H9 (cell line): ENCODE results near the gene FHOD1. TPM values are rescaled to one million over a fixed set of nuclear protein-coding genes. Genes with fewer than 3 reads are reported as not detected.

ENCODE experiments used
- DNase-seq: peaks from one replicate; pipeline ENCODE4 v3.0.0-alpha.2; 2017
- H2AFZ ChIP-seq: one replicate; pipeline ENCODE4 v1.6.1; 2013; ENCODE audit warnings: mild to moderate bottlenecking, low read length, control low read depth, moderate library complexity
- H2AK5ac ChIP-seq: 2 replicates; pipeline ENCODE4 v1.6.1; 2013; ENCODE audit warnings: low read length, control low read depth, mixed read lengths; ENCODE audit not compliant: insufficient read length
- H2BK120ac ChIP-seq: one replicate; pipeline ENCODE4 v1.6.1; 2013; ENCODE audit warnings: low read depth, mild to moderate bottlenecking, low read length, control low read depth, inconsistent platforms; ENCODE audit not compliant: poor library complexity, severe bottlenecking
- H2BK12ac ChIP-seq: 2 replicates; pipeline ENCODE4 v1.6.1; 2013; ENCODE audit warnings: low read length, control low read depth, mixed read lengths, low read depth; ENCODE audit not compliant: insufficient read length
- H2BK15ac ChIP-seq: 2 replicates; pipeline ENCODE4 v1.6.1; 2013; ENCODE audit warnings: low read depth, low read length, control low read depth
- H2BK20ac ChIP-seq: one replicate; pipeline ENCODE4 v1.6.1; 2013; ENCODE audit warnings: low read depth, mild to moderate bottlenecking, low read length, control low read depth, inconsistent platforms; ENCODE audit not compliant: poor library complexity, severe bottlenecking
- H2BK5ac ChIP-seq: 2 replicates; pipeline ENCODE4 v1.6.1; 2013; ENCODE audit warnings: low read length, control low read depth, mixed read lengths; ENCODE audit not compliant: insufficient read length
- H3K14ac ChIP-seq: 2 replicates; pipeline ENCODE4 v1.6.1; 2013; ENCODE audit warnings: low read length, control low read depth; ENCODE audit not compliant: insufficient read depth
- H3K18ac ChIP-seq: 2 replicates; pipeline ENCODE4 v1.6.1; 2013; ENCODE audit warnings: low read depth, mild to moderate bottlenecking, mixed read lengths, low read length, control low read depth; ENCODE audit not compliant: insufficient read length
- H3K23ac ChIP-seq: 2 replicates; pipeline ENCODE4 v1.6.1; 2013; ENCODE audit warnings: low read length, control low read depth, mixed read lengths, low read depth; ENCODE audit not compliant: insufficient read length
- H3K23me2 ChIP-seq: 2 replicates; pipeline ENCODE4 v1.6.1; 2013; ENCODE audit warnings: low read depth, mild to moderate bottlenecking, mixed read lengths, low read length, control low read depth; ENCODE audit not compliant: insufficient read length, poor library complexity, severe bottlenecking
- H3K27ac ChIP-seq: 2 replicates; pipeline ENCODE4 v1.5.1; 2013; ENCODE audit warnings: low read length, control low read depth, mixed read lengths, low read depth; ENCODE audit not compliant: insufficient read length
- H3K27me3 ChIP-seq: 2 replicates; pipeline ENCODE4 v1.6.1; 2013; ENCODE audit warnings: low read length, control low read depth, inconsistent platforms; ENCODE audit not compliant: insufficient read depth
- H3K4ac ChIP-seq: 2 replicates; pipeline ENCODE4 v1.6.1; 2013; ENCODE audit warnings: low read depth, mild to moderate bottlenecking, control low read depth, inconsistent platforms, low read length, moderate library complexity
- H3K4me1 ChIP-seq: 2 replicates; pipeline ENCODE4 v1.6.1; 2013; ENCODE audit warnings: low read length, control low read depth, inconsistent platforms; ENCODE audit not compliant: insufficient read depth
- H3K4me2 ChIP-seq: 2 replicates; pipeline ENCODE4 v1.6.1; 2013; ENCODE audit warnings: low read length, control low read depth, mixed read lengths; ENCODE audit not compliant: insufficient read length, insufficient read depth
- H3K56ac ChIP-seq: 2 replicates; pipeline ENCODE4 v1.6.1; 2013; ENCODE audit warnings: low read depth, mild to moderate bottlenecking, mixed read lengths, low read length, control low read depth; ENCODE audit not compliant: insufficient read length
- H3K79me1 ChIP-seq: 2 replicates; pipeline ENCODE4 v1.6.1; 2013; ENCODE audit warnings: low read depth, mild to moderate bottlenecking, moderate library complexity, low read length, control low read depth, inconsistent platforms; ENCODE audit not compliant: insufficient read depth, poor library complexity, severe bottlenecking
- H3K79me2 ChIP-seq: 2 replicates; pipeline ENCODE4 v1.6.1; 2013; ENCODE audit warnings: low read length, control low read depth, inconsistent platforms; ENCODE audit not compliant: insufficient read depth
- H3K9ac ChIP-seq: 2 replicates; pipeline ENCODE4 v1.6.1; 2013; ENCODE audit warnings: low read length, control low read depth, mixed read lengths; ENCODE audit not compliant: insufficient read length; ENCODE audit errors: extremely low read depth
- H3K9me3 ChIP-seq: one replicate; pipeline ENCODE4 v1.6.1; 2013; ENCODE audit warnings: low read depth, low read length, inconsistent platforms; ENCODE audit not compliant: control insufficient read depth
- H3T11ph ChIP-seq: one replicate; pipeline ENCODE4 v1.6.1; 2013; ENCODE audit warnings: mild to moderate bottlenecking, low read length, control low read depth, inconsistent platforms
- H4K20me1 ChIP-seq: one replicate; pipeline ENCODE4 v1.6.1; 2013; ENCODE audit not compliant: control insufficient read depth, insufficient read length, insufficient read depth
- H4K5ac ChIP-seq: 2 replicates; pipeline ENCODE4 v1.6.1; 2013; ENCODE audit warnings: low read depth, mild to moderate bottlenecking, mixed read lengths, low read length, control low read depth; ENCODE audit not compliant: insufficient read length
- H4K8ac ChIP-seq: replicated peaks from 2 replicates; pipeline ENCODE4 v1.6.1; 2013; ENCODE audit warnings: low read length, control low read depth, mixed read lengths, low read depth; ENCODE audit not compliant: insufficient read length
- H4K91ac ChIP-seq: 2 replicates; pipeline ENCODE4 v1.6.1; 2013; ENCODE audit warnings: low read depth, mild to moderate bottlenecking, moderate library complexity, mixed read lengths, low read length, control low read depth; ENCODE audit not compliant: insufficient read length
- H3K27ac Mint-ChIP-seq, 3 experiments: 2 replicates in 2 of 3; 3 replicates in 1 of 3; pipeline ENCODE4 v1.8.0; 2020 to 2021; ENCODE audit warnings: mixed read lengths in 3 of 3, mild to moderate bottlenecking in 1 of 3, moderate library complexity in 1 of 3
- H3K27me3 Mint-ChIP-seq: 2 replicates; pipeline ENCODE4 v1.8.0; 2021; ENCODE audit warnings: low read depth, mild to moderate bottlenecking, moderate library complexity, mixed read lengths
- H3K36me3 Mint-ChIP-seq, 3 experiments: 2 replicates in 2 of 3; 3 replicates in 1 of 3; pipeline ENCODE4 v1.8.0; 2020 to 2021; ENCODE audit warnings: low read depth in 3 of 3, mixed read lengths in 3 of 3; ENCODE audit not compliant: insufficient read depth in 1 of 3
- H3K4me1 Mint-ChIP-seq, 2 experiments: 2 replicates each; pipeline ENCODE4 v1.8.0; 2020; ENCODE audit warnings: mixed read lengths in 2 of 2
- H3K4me3 Mint-ChIP-seq, 2 experiments: 2 replicates in 1 of 2; 3 replicates in 1 of 2; pipeline ENCODE4 v1.8.0; 2020 to 2021; ENCODE audit warnings: mild to moderate bottlenecking in 2 of 2, mixed read lengths in 2 of 2, moderate library complexity in 1 of 2
- H3K9me3 Mint-ChIP-seq, 2 experiments: 2 replicates in 1 of 2; 3 replicates in 1 of 2; pipeline ENCODE4 v1.8.0; 2020; ENCODE audit warnings: mild to moderate bottlenecking in 2 of 2, mixed read lengths in 2 of 2, moderate library complexity in 1 of 2
- CTCF ChIP-seq: fragments of 200-600 bp; sonication (generic); conservative IDR thresholded peaks from 3 replicates; pipeline ENCODE4 v1.8.0; 2021; ENCODE audit warnings: antibody characterized with exemption, mild to moderate bottlenecking
- WGBS: extraction: QIAGEN DNeasy Blood & Tissue Kit; methylation state at CpG from one replicate; pipeline ENCODE4 v1.1.7; 2013; ENCODE audit warnings: missing lambda C conversion rate, low lambda C conversion rate, mixed read lengths; ENCODE audit not compliant: insufficient read length; ENCODE audit errors: extremely low coverage; 5-methylcytosine and 5-hydroxymethylcytosine counted together
- total RNA-seq: library from RNA; stranded (reverse); gene quantifications from 2 replicates; pipeline ENCODE4 v1.2.1, GENCODE V29; 2021

The FHOD1 gene
- total RNA-seq, 1 experiment from 2014 or later, result 67.0 TPM

GRCh38 chr16:67246081-67246755, 1.1 kb downstream of the FHOD1 start:
- Histone ChIP-seq H2BK12ac (no peak overlapping the region), H3K9ac (peak overlapping the region; percentile 12), H3K56ac (no peak overlapping the region), H3K4ac (no peak overlapping the region), H3K79me2 (no peaks in the 10 kb centered on the region; the same call in 1 of the 2 replicates), H4K8ac (no peak overlapping the region), H3K4me2 (peak overlapping the region; percentile 41), H2AK5ac (no peak overlapping the region), H3K4me1 (peaks cover 11% of the 10 kb centered on the region; the same call in 1 of the 2 replicates), H4K20me1 (peaks cover 3% of the 10 kb centered on the region), H2BK20ac (no peak overlapping the region), H4K5ac (no peak overlapping the region), H4K91ac (no peak overlapping the region), H3K23ac (no peak overlapping the region), H3K18ac (peak overlapping the region; percentile 5), H2BK120ac (no peak overlapping the region), H2BK15ac (no peak overlapping the region), H3K27me3 (no peaks in the 10 kb centered on the region; the same call in 1 of the 2 replicates), H2BK5ac (no peak overlapping the region), H3K9me3 (no peaks in the 10 kb centered on the region), H3K14ac (peak overlapping the region; percentile 74), H3K27ac (no peak overlapping the region), H3K79me1 (no peaks in the 10 kb centered on the region), H3K23me2 (peaks cover 31% of the 10 kb centered on the region), H2AFZ (no peak overlapping the region), H3T11ph (no peak overlapping the region)
- peak; percentile 56 for TF ChIP-seq CTCF
- WGBS, result no CpG with 5 or more reads among the region's 48 CpGs
- no peaks in the 10 kb centered on the region; a peak in 2 of 7 replicates for H3K36me3 Mint-ChIP-seq
- peaks cover 41 to 47% of the 10 kb centered on the region in 2 experiments for H3K4me1 Mint-ChIP-seq
- H3K9me3 Mint-ChIP-seq, result no peaks in the 10 kb centered on the region
- peaks cover 24% of the 10 kb centered on the region for H3K27me3 Mint-ChIP-seq
- H3K27ac Mint-ChIP-seq, result peak overlapping the region; percentile 52 to 95 (median 87); a peak in 4 of 7 replicates
- peak overlapping the region; percentile 86 to 94 for H3K4me3 Mint-ChIP-seq
- peak; percentile 88 for DNase-seq
